GM10266 (cell line): ENCODE measurements around the gene ATP9B.
"Not testable (repeated sequence)": the region's sequence is repeated elsewhere in the genome, so short reads cannot be mapped to it uniquely, and the experiment has no call there.

Source experiments
- DNase-seq: peaks from one replicate; pipeline ENCODE4 v3.0.0; 2012; ENCODE audit errors: extremely low spot score
- CTCF ChIP-seq: IDR thresholded peaks from 2 replicates; pipeline ENCODE4 v1.5.1; 2012; ENCODE audit warnings: mild to moderate bottlenecking, low read depth; ENCODE audit not compliant: control insufficient read depth, insufficient read depth; ENCODE audit errors: missing control alignments

Gene ATP9B

GRCh38 chr18:79071037-79071436 lies 1.8 kb downstream of the ATP9B start:
- TF ChIP-seq CTCF, result no peak
- no peak for DNase-seq

GRCh38 chr18:79071503-79072210 lies 2.5 kb downstream of the ATP9B start:
- no peak for DNase-seq
- TF ChIP-seq CTCF, result no peak

GRCh38 chr18:79072655-79073054 lies 3.5 kb downstream of the ATP9B start:
- DNase-seq, result not testable (repeated sequence)

GRCh38 chr18:79077181-79077580 lies 8.0 kb downstream of the ATP9B start:
- no peak for DNase-seq
- no peak for TF ChIP-seq CTCF

- DNase-seq, result not testable (repeated sequence)
These were observed 9.6 kb downstream of the ATP9B start for GRCh38 chr18:79078791-79079190.

- TF ChIP-seq CTCF, result no peak
These were observed 23.7 kb downstream of the ATP9B start for GRCh38 chr18:79092874-79093273.

GRCh38 chr18:79093986-79094385 lies 24.8 kb downstream of the ATP9B start:
- TF ChIP-seq CTCF, result no peak
- DNase-seq, result no peak

More at GRCh38 chr18:79092874-79093273, 23.7 kb downstream of the ATP9B start:
- DNase-seq, result no peak

GRCh38 chr18:79095216-79095615 lies 26.0 kb downstream of the ATP9B start:
- no peak for DNase-seq
- TF ChIP-seq CTCF, result no peak
